OCI-LY3 (cell line): ENCODE results near the gene LIMD2.

Source experiments
- EZH2phosphoT487 ChIP-seq: fragments of 200-600 bp; shearing (Covaris generic); IDR thresholded peaks from 2 replicates; pipeline ENCODE4 v1.6.1; 2018; ENCODE audit warnings: antibody characterized with exemption, mixed run types, low read depth
- TF ChIP-seq, protein P1 (sequence below): fragments of 200-600, 300-600 bp; sonication (generic); IDR thresholded peaks from 2 replicates; pipeline ENCODE4 v1.5.1; 2014; ENCODE audit warnings: antibody characterized with exemption, low read length, low read depth

- TF ChIP-seq, protein P1, sequence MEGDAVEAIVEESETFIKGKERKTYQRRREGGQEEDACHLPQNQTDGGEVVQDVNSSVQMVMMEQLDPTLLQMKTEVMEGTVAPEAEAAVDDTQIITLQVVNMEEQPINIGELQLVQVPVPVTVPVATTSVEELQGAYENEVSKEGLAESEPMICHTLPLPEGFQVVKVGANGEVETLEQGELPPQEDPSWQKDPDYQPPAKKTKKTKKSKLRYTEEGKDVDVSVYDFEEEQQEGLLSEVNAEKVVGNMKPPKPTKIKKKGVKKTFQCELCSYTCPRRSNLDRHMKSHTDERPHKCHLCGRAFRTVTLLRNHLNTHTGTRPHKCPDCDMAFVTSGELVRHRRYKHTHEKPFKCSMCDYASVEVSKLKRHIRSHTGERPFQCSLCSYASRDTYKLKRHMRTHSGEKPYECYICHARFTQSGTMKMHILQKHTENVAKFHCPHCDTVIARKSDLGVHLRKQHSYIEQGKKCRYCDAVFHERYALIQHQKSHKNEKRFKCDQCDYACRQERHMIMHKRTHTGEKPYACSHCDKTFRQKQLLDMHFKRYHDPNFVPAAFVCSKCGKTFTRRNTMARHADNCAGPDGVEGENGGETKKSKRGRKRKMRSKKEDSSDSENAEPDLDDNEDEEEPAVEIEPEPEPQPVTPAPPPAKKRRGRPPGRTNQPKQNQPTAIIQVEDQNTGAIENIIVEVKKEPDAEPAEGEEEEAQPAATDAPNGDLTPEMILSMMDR = no peak
- TF ChIP-seq EZH2phosphoT487 = no peak
These were observed 53.5 kb downstream of the LIMD2 start for GRCh38 chr17:63646488-63646806.
